Bone marrow (tissue), 2 donors: ENCODE results near the gene SHC3.

Experiments
- DNase-seq, 2 donors: peaks; one replicate each; lab custom pipeline; 2025; lab: John Stamatoyannopoulos, UW

Gene SHC3

DNA sequence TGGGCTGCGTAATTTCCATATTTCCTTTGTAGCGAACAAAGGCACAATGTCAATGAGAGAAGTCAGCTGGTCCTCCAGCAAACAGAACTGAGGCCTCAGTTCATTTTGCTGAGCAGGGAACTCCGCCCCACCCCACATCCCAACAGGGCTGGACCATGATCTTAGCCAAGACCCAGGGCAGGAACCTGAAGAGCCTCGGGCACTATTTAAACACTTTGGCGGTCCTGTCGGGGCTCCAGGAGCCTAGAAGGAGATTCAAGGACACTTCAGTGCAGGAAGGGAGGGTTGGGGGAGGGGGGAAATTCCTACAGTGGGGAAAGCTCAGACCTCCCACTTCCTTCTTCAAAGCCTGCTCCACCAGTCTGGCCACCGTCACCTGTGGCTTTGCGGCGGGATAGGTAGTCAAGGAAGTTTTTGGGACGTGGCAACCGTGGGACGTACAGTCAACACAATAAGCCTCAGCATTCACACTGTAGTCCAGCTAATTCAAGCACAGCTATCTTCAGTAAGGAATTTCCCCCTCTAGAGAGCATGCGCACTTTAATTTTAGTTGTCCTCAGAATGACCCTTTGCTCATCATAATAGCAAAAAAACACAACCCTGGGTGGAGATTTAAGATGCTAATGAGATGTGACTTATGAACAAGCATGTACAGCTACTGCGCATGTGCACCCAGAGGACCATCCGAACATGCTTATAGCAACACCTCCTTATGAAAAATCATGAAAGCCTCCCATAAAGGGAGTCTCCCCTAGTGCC is 156.4 kb downstream of the SHC3 start:
- no peak for DNase-seq

DNA sequence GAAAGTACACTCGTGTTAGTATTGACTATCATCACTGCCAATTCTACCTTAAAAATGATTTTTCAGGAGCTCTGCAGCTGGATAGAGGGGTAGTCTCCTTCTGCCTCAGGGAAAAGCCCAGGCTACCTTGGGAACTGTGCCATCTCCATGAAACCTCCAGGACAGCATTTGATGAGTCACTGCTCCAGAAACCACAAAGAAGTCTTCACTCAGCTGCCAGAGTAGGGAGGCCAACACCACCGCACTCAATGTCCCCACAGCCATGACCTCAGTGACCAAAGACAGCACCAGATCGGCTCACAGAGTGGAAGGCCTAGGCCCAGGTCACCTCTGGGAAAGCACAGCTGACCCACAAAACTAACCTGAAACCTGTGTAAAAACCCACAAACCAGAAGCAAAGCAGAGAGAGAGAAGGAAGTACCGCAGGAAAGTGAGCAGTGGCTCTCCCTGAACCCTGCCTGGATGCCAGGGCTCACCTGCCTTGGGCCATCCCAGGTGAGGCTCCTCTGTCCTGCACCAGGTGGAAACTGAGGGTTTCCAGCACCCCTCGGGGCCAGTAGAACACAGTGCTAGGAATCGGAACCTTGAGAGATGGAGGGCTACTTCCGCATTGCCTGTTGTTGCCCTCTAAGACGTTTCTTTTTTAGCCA is 157.3 kb downstream of the SHC3 start:
- no peak for DNase-seq

DNA sequence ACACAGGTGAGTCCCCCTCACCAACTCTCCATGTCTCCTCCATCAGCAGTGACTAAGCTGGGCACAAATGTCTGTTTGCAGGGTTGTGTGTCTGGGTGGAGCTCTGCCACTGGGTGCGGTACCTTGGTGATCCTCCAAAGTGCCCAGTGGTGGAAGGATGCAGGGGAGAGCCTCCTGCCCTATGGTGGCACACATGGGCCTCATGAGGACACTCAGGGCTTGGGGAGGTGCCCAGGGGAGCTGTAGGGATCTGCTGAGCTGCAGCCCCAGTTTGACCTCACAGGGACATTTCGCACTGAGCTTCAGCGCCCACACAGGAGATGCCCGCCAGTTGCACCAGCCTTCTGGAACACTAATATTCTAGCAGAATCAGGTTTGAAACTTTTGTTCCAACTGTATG is 157.9 kb downstream of the SHC3 start:
- DNase-seq = no peak

DNA sequence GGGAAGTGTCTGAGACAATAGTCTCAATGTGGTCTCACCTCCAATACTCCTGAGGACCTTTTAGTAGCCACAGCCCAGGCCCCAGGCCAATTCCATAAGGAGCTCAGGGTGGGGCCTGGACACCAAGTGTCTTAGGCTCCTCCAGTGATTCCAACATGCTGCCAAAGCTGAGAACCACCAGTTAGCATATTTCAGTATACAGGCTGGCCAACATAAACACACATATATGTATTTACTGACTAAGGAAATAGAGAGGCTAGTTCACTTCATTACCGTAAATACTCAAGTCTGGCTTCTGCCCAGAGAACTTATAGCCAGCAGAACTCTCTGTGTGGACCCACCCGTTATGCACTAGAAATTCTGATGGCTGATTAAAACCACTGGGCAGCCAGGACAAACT is 163.3 kb downstream of the SHC3 start:
- DNase-seq = no peak

DNA sequence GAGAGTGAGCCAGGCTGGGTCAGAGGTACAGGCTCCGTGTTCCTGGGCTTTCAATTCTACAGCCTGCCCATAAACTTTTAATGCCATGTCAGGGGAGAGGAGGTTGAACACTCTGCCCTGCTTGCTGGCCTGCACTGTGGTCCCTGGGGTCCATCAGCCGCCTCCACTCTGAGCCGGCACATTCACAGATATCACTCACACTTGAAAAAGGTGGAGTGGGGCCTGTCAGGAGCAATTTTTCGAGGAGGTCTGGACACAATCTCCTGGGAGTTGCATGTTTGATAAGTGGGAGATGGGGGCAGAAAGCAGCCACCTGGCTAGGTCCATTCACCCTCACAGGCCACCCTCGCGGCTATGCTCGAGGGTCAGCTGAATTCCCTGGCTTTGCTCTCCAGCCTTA is 164.5 kb downstream of the SHC3 start:
- DNase-seq = no peak

DNA sequence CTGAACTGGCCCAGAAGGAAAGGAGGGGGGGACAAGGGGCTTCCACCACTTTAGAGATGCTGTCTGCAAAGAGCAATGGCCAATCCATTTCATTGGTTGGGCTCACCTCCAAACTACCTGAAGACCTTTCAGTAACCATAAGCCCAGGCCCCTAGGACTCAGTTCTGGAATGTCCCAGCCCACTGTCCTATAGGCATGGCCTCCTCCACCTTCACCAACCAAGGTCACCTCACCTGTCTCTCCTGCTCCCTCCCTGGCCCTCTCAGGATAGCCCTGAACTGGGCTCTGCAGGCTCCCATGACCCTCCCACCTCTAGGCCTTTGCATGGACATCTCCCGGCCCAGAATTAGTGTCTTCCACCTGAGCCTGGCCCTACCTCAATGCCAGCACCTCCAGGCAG is 165.0 kb downstream of the SHC3 start:
- no peak for DNase-seq

DNA sequence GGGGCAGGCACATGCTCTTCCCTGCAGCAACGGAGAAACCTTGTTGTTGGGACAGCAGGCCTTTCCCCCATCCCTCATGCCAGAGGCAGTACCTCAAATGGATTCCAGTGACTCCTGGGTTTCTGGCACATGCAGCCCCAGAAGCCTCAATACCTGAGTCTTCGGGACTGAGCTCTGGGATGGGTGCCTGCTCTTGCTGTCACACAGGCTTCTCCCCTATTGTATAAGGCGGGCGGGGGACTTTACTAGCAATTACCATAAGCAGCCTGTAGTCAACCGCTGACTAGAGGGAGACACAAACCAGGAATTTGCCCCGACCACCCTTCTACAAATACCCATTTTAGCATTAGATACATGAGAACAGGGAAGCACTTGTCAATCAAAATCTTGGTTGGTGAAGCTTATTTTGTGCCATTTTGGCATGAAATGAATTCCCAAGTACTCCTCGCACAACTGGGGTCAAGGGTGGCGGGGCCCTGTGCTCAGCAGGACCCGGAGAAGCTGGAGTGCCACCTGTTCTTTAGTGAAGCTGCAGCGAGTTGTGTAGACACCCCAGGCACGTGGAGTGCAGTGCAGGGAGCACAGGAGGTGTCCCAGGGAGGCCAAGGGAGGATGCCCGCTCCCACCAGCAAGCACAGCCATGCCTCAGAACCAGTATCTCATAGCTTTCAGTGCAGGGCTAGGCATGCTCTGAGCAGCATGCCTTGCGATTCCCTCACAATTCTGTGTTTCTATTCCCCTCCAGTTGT is 166.2 kb downstream of the SHC3 start:
- DNase-seq = no peak

DNA sequence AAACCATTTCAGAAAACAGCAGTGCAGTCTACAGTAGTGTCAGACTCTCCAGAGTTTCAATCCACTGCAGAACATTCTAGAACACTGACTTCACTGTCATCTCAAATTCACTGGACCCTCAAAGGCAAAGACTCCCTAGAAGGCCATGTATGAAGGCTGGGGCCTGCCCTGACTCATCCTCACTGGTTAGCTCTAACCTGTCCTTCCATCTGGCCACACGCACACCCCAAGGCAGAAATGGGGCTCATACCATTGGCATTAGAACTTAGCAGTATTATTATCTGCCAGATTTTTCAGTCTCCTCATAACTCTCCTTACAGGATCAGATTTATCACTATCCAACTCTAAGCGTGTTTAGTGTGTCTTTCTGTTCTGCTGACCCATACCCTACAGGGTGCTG is 166.9 kb downstream of the SHC3 start:
- DNase-seq = no peak

DNA sequence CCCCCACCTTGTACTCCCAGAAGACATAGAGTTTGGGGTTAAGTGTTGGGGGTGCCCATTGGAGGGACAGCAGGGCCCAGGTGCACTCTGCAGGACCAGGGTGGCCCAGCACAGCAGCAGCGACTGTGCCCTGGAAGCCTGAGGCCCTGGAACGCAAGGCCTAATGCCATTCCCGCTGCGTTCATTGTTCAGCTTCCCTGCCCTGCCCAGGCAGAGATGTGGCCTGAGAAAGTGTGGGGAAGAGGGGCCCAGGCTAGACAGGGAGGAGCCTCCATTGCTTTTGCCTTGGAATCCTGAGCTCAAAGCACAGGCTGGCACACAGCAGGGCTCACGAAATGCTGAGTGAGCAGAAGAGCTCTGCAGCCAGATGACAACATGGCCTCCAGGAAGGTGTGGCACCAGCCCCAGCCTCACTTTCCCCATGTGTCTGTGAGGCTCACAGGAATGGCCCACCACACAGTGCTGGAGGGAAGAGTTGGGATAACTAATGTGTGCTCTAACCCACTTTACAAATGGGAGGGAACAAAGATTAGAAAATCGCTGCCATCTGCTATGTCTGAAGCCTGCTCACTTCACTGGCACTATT is 168.0 kb downstream of the SHC3 start:
- DNase-seq = no peak

DNA sequence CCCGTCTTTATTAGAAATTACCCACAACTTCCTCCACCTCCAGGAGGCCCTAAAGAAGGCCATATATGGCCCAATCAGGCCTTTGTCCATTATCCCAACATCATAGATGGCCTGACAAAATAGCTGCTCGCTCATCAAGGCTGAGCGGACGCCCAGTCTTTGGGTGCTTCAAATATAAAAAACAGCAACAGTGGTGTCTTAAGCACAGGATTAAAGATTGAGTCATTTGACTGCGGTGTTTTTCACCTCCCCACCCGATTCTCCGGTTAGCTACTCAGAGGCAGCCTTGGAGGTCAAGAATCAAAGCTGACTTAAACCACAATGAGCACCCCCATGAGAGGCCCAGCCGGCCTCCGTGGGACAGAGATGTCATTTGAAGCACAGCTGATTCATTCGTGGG is 168.6 kb downstream of the SHC3 start:
- DNase-seq = no peak

DNA sequence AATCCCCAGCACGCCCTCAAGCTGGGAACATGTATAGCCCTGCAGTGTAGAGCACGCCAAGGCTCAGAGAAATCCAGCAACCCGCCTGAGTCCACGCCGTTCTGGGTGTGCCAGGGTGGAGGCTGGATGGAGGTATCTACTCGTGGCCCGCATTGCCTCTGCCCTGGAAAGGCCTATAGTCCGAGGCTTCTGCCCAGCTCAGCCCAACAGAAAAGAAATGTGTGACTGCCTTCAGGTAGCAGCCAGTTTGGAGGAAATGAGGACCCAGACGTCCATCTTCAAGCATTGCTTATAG is 169.1 kb downstream of the SHC3 start:
- no peak for DNase-seq

DNA sequence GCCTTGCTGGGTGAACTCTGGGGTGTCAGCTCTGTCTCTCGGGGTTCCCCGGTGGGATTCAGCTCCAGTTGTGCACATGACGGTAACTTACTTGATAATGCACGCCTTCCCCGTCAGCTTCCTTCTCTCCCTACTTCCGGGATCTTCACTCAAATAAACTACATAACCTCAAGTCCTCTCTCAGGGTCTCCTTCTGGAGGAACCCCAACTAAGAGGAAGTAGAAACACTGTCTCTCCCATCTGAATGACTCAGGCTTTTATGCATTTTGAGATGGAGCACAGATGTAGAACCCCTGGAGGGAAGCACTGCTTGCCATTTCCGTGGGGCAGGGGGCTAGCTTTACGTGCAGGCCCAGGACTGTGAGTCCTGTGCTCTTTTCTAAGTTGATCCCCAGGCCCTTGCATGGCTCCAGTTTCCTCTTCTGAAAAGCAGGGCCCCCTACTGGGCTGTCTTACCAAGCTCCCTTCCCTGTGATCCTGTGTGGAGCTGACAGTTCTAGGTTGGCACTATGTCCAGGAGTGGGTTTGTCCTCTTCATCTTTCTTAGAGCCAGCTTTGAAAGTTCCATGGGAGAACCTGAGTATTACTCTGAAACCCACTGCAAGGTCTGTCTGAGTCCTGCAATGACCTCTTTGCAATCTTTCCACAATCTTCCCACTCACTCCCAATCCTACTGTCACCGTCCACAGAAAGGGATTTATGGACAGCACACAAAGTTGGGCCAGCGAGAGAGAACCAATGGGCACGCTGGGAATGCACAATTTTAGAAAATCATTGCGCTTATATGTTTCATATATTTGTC is 169.7 kb downstream of the SHC3 start:
- DNase-seq = no peak

DNA sequence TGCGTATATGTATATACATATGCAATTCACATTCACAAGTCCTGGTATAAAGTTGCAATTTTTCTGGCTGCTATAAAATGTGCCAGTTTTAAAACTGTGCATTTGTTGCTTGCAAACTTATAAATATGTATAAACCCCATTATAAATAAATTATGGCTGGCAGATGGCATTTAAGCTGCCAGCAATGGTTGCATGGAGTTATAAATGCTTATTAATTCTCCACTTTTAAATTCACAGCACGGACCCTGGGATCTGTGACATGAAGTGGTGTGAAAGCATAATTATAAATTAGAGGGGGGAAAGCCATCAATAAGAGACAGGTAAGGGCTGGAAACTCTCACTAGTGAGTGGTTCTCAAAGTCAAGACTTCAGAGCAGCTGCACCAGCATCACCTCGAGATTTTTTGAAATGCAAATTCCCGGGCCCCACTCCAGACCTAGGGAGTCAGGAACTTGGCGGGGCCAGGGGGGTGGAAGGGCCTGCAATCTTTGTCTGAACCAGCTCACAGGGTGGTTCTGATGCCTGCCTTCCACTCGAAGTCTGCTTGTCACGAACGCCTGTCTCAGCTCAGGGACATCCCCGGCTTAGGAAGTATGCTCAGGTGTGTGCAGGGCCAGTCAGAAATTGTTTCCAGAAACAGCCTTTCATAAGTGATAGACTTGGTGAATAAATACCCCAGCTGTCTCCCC is 170.4 kb downstream of the SHC3 start:
- no peak for DNase-seq

DNA sequence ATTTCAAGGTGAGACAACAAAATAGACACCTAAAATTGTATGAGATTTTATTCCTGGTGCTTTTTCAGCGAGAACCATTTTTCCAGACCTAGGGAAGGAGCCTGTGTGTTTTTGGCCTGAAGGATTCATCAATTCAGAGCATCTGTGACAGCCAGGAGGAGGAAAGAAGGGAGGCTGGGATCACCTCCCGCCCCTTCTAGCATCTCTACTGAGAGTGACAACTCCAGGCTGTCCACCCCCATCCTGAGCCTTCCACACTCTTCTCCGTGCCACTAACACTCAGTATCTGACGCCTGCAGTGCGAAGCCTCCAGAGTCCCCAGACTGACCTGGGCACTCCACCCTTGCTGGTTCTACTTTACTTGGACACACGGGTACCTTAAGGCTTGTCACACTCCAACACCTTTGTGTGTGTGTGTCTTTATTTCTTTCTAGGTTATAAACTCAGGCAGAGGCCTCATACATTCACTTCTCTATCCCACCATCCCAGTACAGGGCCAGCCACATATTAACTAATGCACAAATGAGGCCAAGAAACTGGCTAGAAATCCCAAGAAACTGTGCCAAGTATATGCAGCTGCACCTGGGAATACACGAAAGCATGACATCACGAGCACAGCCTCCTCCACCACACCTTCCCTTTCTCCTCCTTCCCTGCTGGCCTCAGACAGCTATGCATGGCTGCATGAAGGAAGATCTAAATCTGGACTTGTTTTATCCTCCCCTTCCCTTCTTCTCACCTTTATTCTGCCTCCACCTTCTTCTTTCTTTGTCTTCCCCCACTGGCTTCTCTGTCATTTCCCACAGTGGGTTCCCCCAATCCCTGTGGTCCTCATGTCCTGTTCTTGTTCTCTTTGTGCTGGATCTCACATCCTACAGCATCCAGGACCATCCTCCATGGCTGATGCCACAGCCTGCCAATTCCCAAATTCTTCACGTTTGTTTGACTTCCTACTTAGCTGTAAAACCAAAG is 171.3 kb downstream of the SHC3 start:
- DNase-seq = no peak

DNA sequence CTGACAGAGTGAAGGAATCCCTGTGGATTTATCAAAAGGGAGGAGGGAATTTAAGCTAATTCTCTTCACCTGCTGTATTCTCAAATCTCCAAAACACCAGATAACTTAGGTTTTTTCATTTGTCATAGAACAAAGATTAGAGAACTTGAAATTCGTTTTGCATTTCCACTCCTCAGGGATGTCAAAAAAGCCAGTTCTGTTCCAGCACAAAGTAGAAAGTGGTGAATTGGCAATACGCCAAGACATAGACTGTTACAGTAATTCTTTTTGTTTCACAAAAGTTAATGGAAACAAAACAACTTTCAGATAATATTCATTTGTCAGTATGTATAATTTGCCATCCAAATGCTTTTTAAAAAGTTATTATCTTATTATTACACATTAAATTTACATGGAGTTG is 172.4 kb downstream of the SHC3 start:
- no peak for DNase-seq

DNA sequence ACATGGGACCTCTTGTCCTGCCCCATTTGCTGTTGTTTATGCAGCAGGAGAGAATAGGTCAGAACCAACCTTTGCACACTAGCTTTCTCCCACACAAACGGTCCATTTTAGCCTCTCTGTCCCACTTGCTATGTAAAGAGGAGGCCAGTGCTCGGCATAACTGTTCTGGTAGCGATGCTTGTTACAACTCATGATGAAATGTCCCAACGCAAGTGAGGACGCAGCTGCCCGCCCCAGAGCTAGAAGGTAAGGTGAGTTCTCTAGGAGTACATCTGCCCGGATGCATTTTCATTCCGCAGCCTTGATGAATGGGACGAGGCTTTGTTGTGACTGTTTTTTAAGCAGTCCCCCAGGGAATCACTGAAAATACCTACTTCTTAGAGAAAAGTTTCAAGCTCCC is 173.3 kb downstream of the SHC3 start:
- no peak for DNase-seq

DNA sequence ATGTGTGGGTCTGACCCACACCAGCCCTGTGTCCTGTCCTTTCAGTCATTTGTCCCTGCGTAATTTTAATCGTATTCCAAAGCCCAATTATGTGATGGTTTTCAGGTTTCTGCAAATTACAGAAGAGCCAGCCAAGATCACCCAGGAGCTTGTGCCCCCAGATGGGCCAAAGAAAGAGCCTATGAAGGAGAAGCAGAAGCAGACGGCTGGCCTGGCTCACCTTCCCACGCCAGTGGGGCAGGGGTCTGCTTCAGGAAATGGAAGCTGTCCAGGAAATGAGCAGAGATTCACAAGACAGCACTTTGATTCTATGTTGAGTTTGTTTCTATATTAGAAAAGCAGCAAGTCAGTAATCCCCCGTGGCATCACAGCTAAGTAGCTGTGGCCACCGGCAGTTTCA is 175.6 kb downstream of the SHC3 start:
- no peak for DNase-seq

DNA sequence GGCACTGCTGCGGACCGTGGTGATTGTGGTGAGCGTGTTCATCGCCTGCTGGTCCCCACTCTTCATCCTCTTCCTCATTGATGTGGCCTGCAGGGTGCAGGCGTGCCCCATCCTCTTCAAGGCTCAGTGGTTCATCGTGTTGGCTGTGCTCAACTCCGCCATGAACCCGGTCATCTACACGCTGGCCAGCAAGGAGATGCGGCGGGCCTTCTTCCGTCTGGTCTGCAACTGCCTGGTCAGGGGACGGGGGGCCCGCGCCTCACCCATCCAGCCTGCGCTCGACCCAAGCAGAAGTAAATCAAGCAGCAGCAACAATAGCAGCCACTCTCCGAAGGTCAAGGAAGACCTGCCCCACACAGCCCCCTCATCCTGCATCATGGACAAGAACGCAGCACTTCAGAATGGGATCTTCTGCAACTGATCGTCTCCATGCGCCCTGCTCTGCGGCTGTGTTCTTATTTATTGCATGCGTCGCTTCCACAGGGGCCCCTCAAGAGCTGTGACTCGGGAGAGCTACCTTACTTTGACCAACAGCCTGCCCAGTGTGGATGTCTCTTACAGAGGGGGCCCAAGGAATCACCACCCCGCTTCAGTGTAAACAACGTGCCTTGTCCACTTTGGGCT is 176.6 kb downstream of the SHC3 start:
- no peak for DNase-seq

DNA sequence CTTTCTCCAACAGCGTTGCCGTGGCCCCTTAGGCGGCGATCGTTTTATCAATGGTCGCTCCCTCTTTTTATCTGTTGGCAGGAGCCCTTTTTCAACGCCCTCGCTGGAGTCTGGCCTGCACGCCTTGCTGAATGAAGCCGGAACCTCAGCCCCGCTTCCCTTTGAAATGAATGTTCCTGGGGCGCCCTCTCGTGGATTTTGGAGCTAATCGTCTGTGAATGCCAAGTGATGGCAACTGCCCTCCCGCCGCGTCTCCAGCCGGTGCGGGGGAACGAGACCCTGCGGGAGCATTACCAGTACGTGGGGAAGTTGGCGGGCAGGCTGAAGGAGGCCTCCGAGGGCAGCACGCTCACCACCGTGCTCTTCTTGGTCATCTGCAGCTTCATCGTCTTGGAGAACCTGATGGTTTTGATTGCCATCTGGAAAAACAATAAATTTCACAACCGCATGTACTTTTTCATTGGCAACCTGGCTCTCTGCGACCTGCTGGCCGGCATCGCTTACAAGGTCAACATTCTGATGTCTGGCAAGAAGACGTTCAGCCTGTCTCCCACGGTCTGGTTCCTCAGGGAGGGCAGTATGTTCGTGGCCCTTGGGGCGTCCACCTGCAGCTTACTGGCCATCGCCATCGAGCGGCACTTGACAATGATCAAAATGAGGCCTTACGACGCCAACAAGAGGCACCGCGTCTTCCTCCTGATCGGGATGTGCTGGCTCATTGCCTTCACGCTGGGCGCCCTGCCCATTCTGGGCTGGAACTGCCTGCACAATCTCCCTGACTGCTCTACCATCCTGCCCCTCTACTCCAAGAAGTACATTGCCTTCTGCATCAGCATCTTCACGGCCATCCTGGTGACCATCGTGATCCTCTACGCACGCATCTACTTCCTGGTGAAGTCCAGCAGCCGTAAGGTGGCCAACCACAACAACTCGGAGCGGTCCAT is 177.4 kb downstream of the SHC3 start:
- DNase-seq = peak; percentile 62
